T-cell (primary cell): ENCODE data around the gene MED17. TPM values are rescaled to one million over a fixed set of nuclear protein-coding genes. Genes with fewer than 3 reads are reported as not detected.

Experiments used
- ATAC-seq, 4 experiments: fragments of 200-7000 bp in 3 of 4; fragments of 150-1000 bp in 1 of 4; cut with Tn5 transposase; replicated peaks in 1 of 4; 1 replicate in 3 of 4; 2 replicates in 1 of 4; pipeline ENCODE4 v1.10.0; 2021; ENCODE audit warnings: moderate library complexity in 3 of 4, mild to moderate bottlenecking in 2 of 4, moderate number of reproducible peaks in 1 of 4
- CTCF ChIA-PET, 2 donors: fragments of 300-600 bp; sonication (Branson Sonifier 250); formaldehyde crosslinking; loops; one replicate each; lab custom pipeline; 2022; ENCODE audit warnings: antibody characterized with exemption in 2 of 2; lab: Charles Lee
- POLR2A ChIA-PET, 2 donors: fragments of 300-600 bp; sonication (Branson Sonifier 250); formaldehyde crosslinking; loops; one replicate each; lab custom pipeline; 2022; ENCODE audit warnings: antibody characterized with exemption in 2 of 2; lab: Charles Lee
- DNase-seq, 35 experiments: peaks; one replicate each; pipeline versions ENCODE4 v3.0.0 to v3.0.0-alpha.2; 2013 to 2023
- H3K27ac ChIP-seq: one replicate; pipeline ENCODE4 v1.5.1; 2013; ENCODE audit warnings: low read length
- H3K27me3 ChIP-seq, 2 experiments: replicated peaks in 1 of 2; 1 replicate in 1 of 2; 2 replicates in 1 of 2; pipeline versions ENCODE4 v1.6.1 to v1.7.0; 2013; ENCODE audit warnings: low read length in 1 of 2, mixed read lengths in 1 of 2; ENCODE audit not compliant: control insufficient read depth in 2 of 2, insufficient read depth in 2 of 2; ENCODE audit errors: extremely low read depth in 1 of 2
- H3K36me3 ChIP-seq, 2 donors: 1 replicate in 1 of 2; 2 replicates in 1 of 2; pipeline versions ENCODE4 v1.6.1 to v1.7.0; 2013; ENCODE audit warnings: low read length in 1 of 2; ENCODE audit not compliant: control insufficient read depth in 2 of 2, insufficient read depth in 1 of 2; ENCODE audit errors: extremely low read depth in 1 of 2
- H3K4me1 ChIP-seq, 2 experiments: 1 replicate in 1 of 2; 2 replicates in 1 of 2; pipeline versions ENCODE4 v1.6.1 to v1.7.0; 2013; ENCODE audit warnings: low read length in 2 of 2, mixed read lengths in 1 of 2; ENCODE audit not compliant: insufficient read depth in 2 of 2, control insufficient read depth in 1 of 2; ENCODE audit errors: extremely low read depth in 1 of 2
- H3K4me3 ChIP-seq, 2 donors: 1 replicate in 1 of 2; 2 replicates in 1 of 2; pipeline versions ENCODE4 v1.5.1 to v1.7.0; 2013; ENCODE audit warnings: mild to moderate bottlenecking in 2 of 2, low read length in 1 of 2, moderate library complexity in 1 of 2; ENCODE audit not compliant: control insufficient read depth in 1 of 2; ENCODE audit errors: extremely low read depth in 1 of 2
- H3K9me3 ChIP-seq: 2 replicates; pipeline ENCODE4 v1.7.0; 2013
- H3K27ac Mint-ChIP-seq, 2 donors: one replicate each; pipeline ENCODE4 v1.8.0; 2020 to 2021; ENCODE audit warnings: mild to moderate bottlenecking in 2 of 2, mixed read lengths in 2 of 2
- H3K27me3 Mint-ChIP-seq, 2 donors: one replicate each; pipeline ENCODE4 v1.8.0; 2021 to 2022; ENCODE audit warnings: mixed read lengths in 2 of 2
- H3K36me3 Mint-ChIP-seq: one replicate; pipeline ENCODE4 v1.8.0; 2021; ENCODE audit warnings: mixed read lengths
- H3K4me1 Mint-ChIP-seq, 3 donors: one replicate each; pipeline ENCODE4 v1.8.0; 2020 to 2022; ENCODE audit warnings: mixed read lengths in 3 of 3, mild to moderate bottlenecking in 1 of 3
- H3K4me3 Mint-ChIP-seq, 3 donors: one replicate each; pipeline ENCODE4 v1.8.0; 2020 to 2022; ENCODE audit warnings: mild to moderate bottlenecking in 3 of 3, mixed read lengths in 3 of 3, moderate library complexity in 3 of 3
- H3K9me3 Mint-ChIP-seq, 3 donors: one replicate each; pipeline ENCODE4 v1.8.0; 2020 to 2022; ENCODE audit warnings: mixed read lengths in 3 of 3
- WGBS: methylation state at CpG from one replicate; pipeline ENCODE4 v1.1.5; 2013; ENCODE audit warnings: missing lambda C conversion rate; ENCODE audit not compliant: insufficient coverage; 5-methylcytosine and 5-hydroxymethylcytosine counted together
- total RNA-seq, 35 experiments: library from RNA in 6 of 35; stranded (reverse) in 6 of 35; fragments of 120-200 nt in 1 of 35; gene quantifications; one replicate each; pipeline versions ENCODE4 v1.2.1 to v1.2.4 and lab custom pipeline; 2013 to 2026

The MED17 gene
- total RNA-seq, 5 donors from 2014 or later (not counting 1 experiment from before 2014, with no cell fraction given): 64.1 to 71.7 (median 67.1) TPM

- H3K27me3 Mint-ChIP-seq: no peaks in the 10 kb centered on the region
- no peak for ATAC-seq
Observed at GRCh38 chr11:93738647-93739081, 45.4 kb upstream of the MED17 start.

DNA sequence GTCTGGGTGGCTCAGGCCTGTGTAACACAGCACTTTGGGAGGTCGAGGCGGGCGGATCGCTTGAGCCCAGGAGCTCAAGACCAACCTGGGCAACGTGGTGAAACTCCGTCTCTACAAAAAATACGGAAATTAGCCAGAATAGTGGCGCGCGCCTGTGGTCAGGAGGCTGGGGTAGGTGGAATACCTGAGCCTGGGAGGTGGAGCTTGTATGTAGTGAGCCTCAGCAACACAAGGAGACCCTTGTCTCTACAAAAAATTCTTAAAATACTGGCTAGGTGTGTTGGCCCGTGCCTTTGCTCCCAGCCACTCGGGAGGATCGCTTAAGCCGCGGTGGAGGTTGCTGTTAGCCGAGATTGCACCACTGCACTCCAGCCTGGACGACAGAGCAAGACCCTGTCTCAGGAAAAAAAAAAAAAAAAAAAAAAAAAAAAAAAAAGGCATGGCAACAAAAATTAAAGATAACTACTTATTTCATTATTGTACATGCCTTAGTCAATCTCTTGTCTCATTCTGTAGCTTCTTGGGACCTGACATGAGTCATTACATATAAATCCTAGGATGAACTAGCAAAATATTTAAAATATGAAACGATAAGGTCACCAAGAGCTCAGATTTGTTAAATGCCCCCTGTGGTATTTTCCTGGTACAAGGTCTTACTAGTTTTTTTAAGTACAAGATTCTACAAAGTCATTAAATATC, 43.9 kb upstream of the MED17 start:
- ChIA-PET POLR2A (interaction anchor here (0.6 to 3.8 kb wide), 15 partner anchors 9 to 1330 kb away, joined by 3 to 41 read pairs (median 5); partner anchors contain the start of genes CEP295 (in 2 of the 2) and MED17 (in 2 of the 2)), CTCF (interaction anchor here (0.6 to 3.5 kb wide), 7 partner anchors 42 to 776 kb away, joined by 3 to 37 read pairs (median 7); partner anchors contain the start of genes MED17 (in 2 of the 2) and CEP295 (in 1 of the 2))
- Mint-ChIP-seq H3K4me1 (peaks cover 80 to 91% (median 81%) of the 10 kb centered on the region in 3 donors), H3K27me3 (no peaks in the 10 kb centered on the region), H3K9me3 (no peaks in the 10 kb centered on the region), H3K27ac (peak overlapping the region; percentile 100), H3K36me3 (peaks cover 49% of the 10 kb centered on the region), H3K4me3 (peak overlapping the region; percentile 100)
- no peak for ATAC-seq
- Histone ChIP-seq H3K4me1 (peaks cover 25 to 36% of the 10 kb centered on the region in 2 experiments), H3K27me3 (no peaks in the 10 kb centered on the region), H3K36me3 (peaks cover 5 to 46% of the 10 kb centered on the region in 2 donors), H3K27ac (peak overlapping the region; percentile 93), H3K4me3 (peak overlapping the region; percentile 78 to 95), H3K9me3 (no peaks in the 10 kb centered on the region)
- 10% methylated on average over 5 of the region's 18 CpGs for WGBS
- DNase-seq: peak in 4 of 35 experiments; percentile 7 to 47 (median 8)

More at GRCh38 chr11:93738647-93739081, 45.4 kb upstream of the MED17 start:
- H3K9me3 Mint-ChIP-seq: no peaks in the 10 kb centered on the region
- H3K4me1 ChIP-seq: peaks cover 31 to 36% of the 10 kb centered on the region in 2 experiments
- no peaks in the 10 kb centered on the region for H3K9me3 ChIP-seq
- H3K4me3 ChIP-seq: peak overlapping the region in 1 of 2 donors; percentile 4
- ChIA-PET CTCF (interaction anchor here (0.5 to 1.1 kb wide), 3 partner anchors 17 to 45 kb away, joined by 3 to 5 read pairs (median 3); partner anchors contain the start of gene MED17 (in 1 of the 2)), POLR2A (interaction anchor here (0.7 to 1.8 kb wide), 3 partner anchors 51 to 579 kb away, joined by 3 to 4 read pairs (median 4); no protein-coding TSS in a partner anchor)
- H3K27ac Mint-ChIP-seq: peak overlapping the region; percentile 90 to 93
- no peaks in the 10 kb centered on the region for H3K27me3 ChIP-seq
- H3K4me1 Mint-ChIP-seq: peaks cover 82 to 86% (median 82%) of the 10 kb centered on the region in 3 donors
- peak in 1 of 35 experiments; percentile 18 for DNase-seq
- peak overlapping the region; percentile 38 for H3K27ac ChIP-seq
- peak overlapping the region; percentile 85 to 100 (median 100) for H3K4me3 Mint-ChIP-seq
- 14% methylated on average over 1 of the region's 6 CpGs for WGBS
- peaks cover 58% of the 10 kb centered on the region for H3K36me3 Mint-ChIP-seq
- peaks cover 5 to 60% of the 10 kb centered on the region in 2 donors for H3K36me3 ChIP-seq

DNA sequence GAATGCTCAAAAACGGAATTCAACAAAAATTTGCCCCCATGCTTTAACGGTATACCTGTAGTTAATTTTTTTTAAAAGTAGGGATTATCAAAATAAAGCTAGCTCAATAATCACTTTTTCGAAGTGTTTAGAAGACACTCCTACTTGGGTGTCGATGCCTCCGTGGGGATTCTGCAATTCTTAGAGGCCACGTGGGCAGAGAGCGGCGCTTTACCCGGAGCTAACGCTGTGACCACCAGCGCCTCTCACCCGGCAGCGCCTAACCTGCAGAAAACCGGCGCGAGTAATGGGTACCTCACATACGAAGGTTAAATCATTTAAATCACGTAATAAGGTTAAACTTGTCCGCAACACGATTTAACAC, 43.4 kb upstream of the MED17 start:
- DNase-seq (peak in 33 of 35 experiments; percentile 49 to 75 (median 62)), ATAC-seq (peak; percentile 39 to 52 (median 48))
- H3K4me1 ChIP-seq: peaks cover 22 to 36% of the 10 kb centered on the region in 2 experiments
- peak overlapping the region; percentile 78 to 95 for H3K4me3 ChIP-seq
- peaks cover 77 to 91% (median 78%) of the 10 kb centered on the region in 3 donors for H3K4me1 Mint-ChIP-seq
- POLR2A ChIA-PET: interaction anchor here (0.5 to 3.8 kb wide), 17 partner anchors 8 to 1329 kb away, joined by 3 to 41 read pairs (median 6); partner anchors contain the start of genes CEP295 (in 2 of the 2) and MED17 (in 2 of the 2)
- no peaks in the 10 kb centered on the region for H3K9me3 Mint-ChIP-seq
- no peaks in the 10 kb centered on the region for H3K9me3 ChIP-seq
- H3K36me3 ChIP-seq: peaks cover 3 to 41% of the 10 kb centered on the region in 2 donors
- peaks cover 47% of the 10 kb centered on the region for H3K36me3 Mint-ChIP-seq
- 0% methylated on average over 15 of the region's 20 CpGs for WGBS
- no peaks in the 10 kb centered on the region for H3K27me3 ChIP-seq
- peak overlapping the region; percentile 100 for H3K4me3 Mint-ChIP-seq
- peak overlapping the region; percentile 100 for H3K27ac Mint-ChIP-seq
- no peaks in the 10 kb centered on the region for H3K27me3 Mint-ChIP-seq
- CTCF ChIA-PET: interaction anchor here (0.6 to 3.5 kb wide), 9 partner anchors 10 to 776 kb away, joined by 3 to 37 read pairs (median 6); partner anchors contain the start of genes MED17 (in 2 of the 2) and CEP295 (in 1 of the 2)
- H3K27ac ChIP-seq: peak overlapping the region; percentile 93

DNA sequence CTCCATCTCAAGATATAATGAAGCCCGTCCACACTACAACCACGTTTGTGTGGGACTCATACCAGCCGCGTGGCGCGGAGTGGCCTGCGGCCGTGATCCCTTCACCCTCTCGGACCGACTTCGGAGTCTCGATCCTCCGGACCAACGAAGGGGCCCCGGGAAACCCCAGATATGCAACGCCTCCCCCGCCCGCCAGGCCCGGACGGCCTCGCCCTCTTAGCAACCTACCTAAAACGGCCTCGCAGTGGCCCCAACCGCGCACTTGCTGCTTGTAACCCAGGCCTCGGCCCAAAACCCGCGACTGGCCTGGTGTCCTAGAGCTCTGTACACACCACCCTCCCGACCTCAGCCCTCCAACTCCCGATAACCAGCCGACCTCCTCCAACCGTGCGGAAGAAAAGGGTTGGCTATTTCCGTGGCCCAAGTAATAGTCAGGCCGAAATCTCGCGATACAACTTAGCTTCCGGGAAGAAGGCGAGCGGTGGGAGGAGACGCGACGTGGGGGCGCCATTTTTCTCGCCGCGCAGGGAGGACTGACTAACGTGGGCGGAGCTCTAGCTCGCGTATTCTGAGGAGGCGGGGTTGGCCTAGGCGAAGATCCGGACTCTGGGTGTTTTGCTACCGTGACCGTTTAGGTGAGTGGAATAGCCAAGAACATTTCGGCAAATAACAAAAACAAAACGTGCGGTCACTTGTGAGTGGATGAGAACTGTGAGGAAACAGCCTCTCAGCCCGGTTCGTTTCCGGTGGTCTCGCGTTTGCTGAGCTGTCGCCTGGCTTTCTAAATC, 42.8 kb upstream of the MED17 start, which contains the start of the genes C11orf54 and TAF1D:
Gene C11orf54, plus strand, starts transcription at position 579 of the 788 bp plus-strand sequence. CDS start 5,722 bp downstream, outside the sequence.
Gene TAF1D, minus strand, starts transcription at position 402 of the 788 bp plus-strand sequence. CDS start 2,191 bp downstream, outside the sequence.
- CTCF ChIA-PET: interaction anchor here (0.5 to 3.5 kb wide), 10 partner anchors 9 to 88 kb away, joined by 3 to 37 read pairs (median 4); partner anchors contain the start of gene MED17 (in 2 of the 2)
- peak; percentile 91 to 99 (median 96) for DNase-seq
- H3K27me3 Mint-ChIP-seq: no peaks in the 10 kb centered on the region
- Histone ChIP-seq H3K4me3 (peak within 1 kb of the TSS; percentile 78 to 95), H3K36me3 (peaks cover 3 to 36% of the 10 kb centered on the region in 2 donors), H3K27ac (peak within 1 kb of the TSS; percentile 93), H3K4me1 (peaks cover 22 to 36% of the 10 kb centered on the region in 2 experiments), H3K9me3 (no peaks in the 10 kb centered on the region), H3K27me3 (no peaks in the 10 kb centered on the region)
- peak within 1 kb of the TSS; percentile 100 for H3K27ac Mint-ChIP-seq
- POLR2A ChIA-PET: interaction anchor here (0.5 to 3.8 kb wide), 20 partner anchors 9 to 1327 kb away, joined by 3 to 41 read pairs (median 4); partner anchors contain the start of genes CEP295 (in 1 of the 2), MED17 (in 1 of the 2) and PANX1 (in 1 of the 2)
- H3K9me3 Mint-ChIP-seq: no peaks in the 10 kb centered on the region
- H3K4me1 Mint-ChIP-seq: peaks cover 72 to 86% (median 76%) of the 10 kb centered on the region in 3 donors
- under 1% methylated on average over 62 of the region's 65 CpGs for WGBS
- peak within 1 kb of the TSS; percentile 100 for H3K4me3 Mint-ChIP-seq
- H3K36me3 Mint-ChIP-seq: peaks cover 41% of the 10 kb centered on the region
- ATAC-seq: peak; percentile 92 to 95 (median 92)

- ChIA-PET POLR2A (interaction anchor here (0.6 to 3.8 kb wide), 16 partner anchors 9 to 1326 kb away, joined by 3 to 41 read pairs (median 4); partner anchors contain the start of genes CEP295 (in 1 of the 2), MED17 (in 1 of the 2) and PANX1 (in 1 of the 2)), CTCF (interaction anchor here (0.5 to 3.5 kb wide), 10 partner anchors 9 to 89 kb away, joined by 3 to 37 read pairs (median 4); partner anchors contain the start of gene MED17 (in 2 of the 2))
- Mint-ChIP-seq H3K4me1 (peaks cover 68 to 81% (median 71%) of the 10 kb centered on the region in 3 donors), H3K36me3 (peaks cover 36% of the 10 kb centered on the region), H3K27me3 (no peaks in the 10 kb centered on the region), H3K9me3 (no peaks in the 10 kb centered on the region), H3K27ac (peak overlapping the region; percentile 100), H3K4me3 (peak overlapping the region; percentile 100)
- H3K36me3 ChIP-seq: peaks cover 3 to 30% of the 10 kb centered on the region in 2 donors
- H3K27me3 ChIP-seq: no peaks in the 10 kb centered on the region
- WGBS: 0% methylated on average over 3 of the region's 8 CpGs
- peak; percentile 4 to 30 (median 18) for ATAC-seq
- peak in 1 of 35 experiments; percentile 8 for DNase-seq
- peak overlapping the region; percentile 78 to 95 for H3K4me3 ChIP-seq
- H3K9me3 ChIP-seq: no peaks in the 10 kb centered on the region
- peaks cover 22 to 32% of the 10 kb centered on the region in 2 experiments for H3K4me1 ChIP-seq
- peak overlapping the region; percentile 93 for H3K27ac ChIP-seq
Observed at GRCh38 chr11:93741882-93742226, 42.2 kb upstream of the MED17 start.
